ENCODE measurements around the gene IGSF6. TPM values are rescaled to one million over a fixed set of nuclear protein-coding genes. Genes with fewer than 3 reads are reported as not detected.

IGSF6 gene
- total RNA-seq, 1 experiment from 2014 or later, result 0.23 TPM

DNA sequence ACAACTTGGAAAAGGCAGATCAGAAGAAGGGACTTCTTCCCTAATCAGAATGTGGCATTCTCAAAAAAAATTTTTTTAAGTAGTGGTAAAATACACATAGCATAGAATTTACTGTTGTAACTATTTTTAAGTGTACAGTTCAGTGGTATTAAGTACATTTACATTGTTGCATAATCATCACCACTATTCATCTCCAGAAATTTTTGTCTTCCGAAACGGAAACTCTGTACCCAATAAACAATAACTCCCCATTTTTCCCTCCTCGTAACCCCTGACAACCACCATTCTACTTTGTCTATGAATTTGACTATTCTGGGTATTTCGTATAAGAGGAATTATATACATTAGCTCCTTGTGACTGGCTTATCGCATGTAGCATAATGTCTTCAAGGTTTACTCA, 34.1 kb downstream of the IGSF6 start:
- Histone ChIP-seq H3K9me3 (ENCODE audit: control insufficient read depth, insufficient read depth, low read depth, low read length) (no peaks in the 10 kb centered on the region), H3K36me3 (ENCODE audit: control insufficient read depth, insufficient read depth, low read length) (no peaks in the 10 kb centered on the region), H3K4me1 (ENCODE audit: control insufficient read depth, insufficient read depth, low read length) (no peaks in the 10 kb centered on the region), H3K27me3 (ENCODE audit: control insufficient read depth, insufficient read depth, low read length) (no peaks in the 10 kb centered on the region), H3K4me3 (ENCODE audit: low read depth in 2 of 2, low read length in 2 of 2) (no peak overlapping the region), H3K27ac (ENCODE audit: low read length) (no peak overlapping the region)
- CTCF ChIA-PET, result no interaction called here
- DNase-seq (ENCODE audit: low read depth, low spot score), result no peak
- intact Hi-C loops (cut with micrococcal nuclease; ENCODE audit: unreplicated experiment) (no loop called here), in situ Hi-C loops (cut with HindIII; ENCODE audit: low pct_unique_long_range_greater_than_20kb, low sequenced_read_pairs) (no loop called here)
- no TSS peak for BruUV-seq (replicated peaks)
- TF ChIP-seq, protein P1, sequence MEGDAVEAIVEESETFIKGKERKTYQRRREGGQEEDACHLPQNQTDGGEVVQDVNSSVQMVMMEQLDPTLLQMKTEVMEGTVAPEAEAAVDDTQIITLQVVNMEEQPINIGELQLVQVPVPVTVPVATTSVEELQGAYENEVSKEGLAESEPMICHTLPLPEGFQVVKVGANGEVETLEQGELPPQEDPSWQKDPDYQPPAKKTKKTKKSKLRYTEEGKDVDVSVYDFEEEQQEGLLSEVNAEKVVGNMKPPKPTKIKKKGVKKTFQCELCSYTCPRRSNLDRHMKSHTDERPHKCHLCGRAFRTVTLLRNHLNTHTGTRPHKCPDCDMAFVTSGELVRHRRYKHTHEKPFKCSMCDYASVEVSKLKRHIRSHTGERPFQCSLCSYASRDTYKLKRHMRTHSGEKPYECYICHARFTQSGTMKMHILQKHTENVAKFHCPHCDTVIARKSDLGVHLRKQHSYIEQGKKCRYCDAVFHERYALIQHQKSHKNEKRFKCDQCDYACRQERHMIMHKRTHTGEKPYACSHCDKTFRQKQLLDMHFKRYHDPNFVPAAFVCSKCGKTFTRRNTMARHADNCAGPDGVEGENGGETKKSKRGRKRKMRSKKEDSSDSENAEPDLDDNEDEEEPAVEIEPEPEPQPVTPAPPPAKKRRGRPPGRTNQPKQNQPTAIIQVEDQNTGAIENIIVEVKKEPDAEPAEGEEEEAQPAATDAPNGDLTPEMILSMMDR (IDR thresholded peaks at IDR 0.05), result no peak
- TF ChIP-seq TCF7L2 (IDR thresholded peaks at IDR 0.05; ENCODE audit: low read depth, low read length) (no peak), SIN3A (IDR thresholded peaks at IDR 0.05; ENCODE audit: borderline replicate concordance, insufficient read depth, low read depth, low read length) (no peak), POLR2AphosphoS5 (IDR thresholded peaks at IDR 0.05; ENCODE audit: low read depth, low read length) (no peak)
- TF ChIP-seq, protein P2, sequence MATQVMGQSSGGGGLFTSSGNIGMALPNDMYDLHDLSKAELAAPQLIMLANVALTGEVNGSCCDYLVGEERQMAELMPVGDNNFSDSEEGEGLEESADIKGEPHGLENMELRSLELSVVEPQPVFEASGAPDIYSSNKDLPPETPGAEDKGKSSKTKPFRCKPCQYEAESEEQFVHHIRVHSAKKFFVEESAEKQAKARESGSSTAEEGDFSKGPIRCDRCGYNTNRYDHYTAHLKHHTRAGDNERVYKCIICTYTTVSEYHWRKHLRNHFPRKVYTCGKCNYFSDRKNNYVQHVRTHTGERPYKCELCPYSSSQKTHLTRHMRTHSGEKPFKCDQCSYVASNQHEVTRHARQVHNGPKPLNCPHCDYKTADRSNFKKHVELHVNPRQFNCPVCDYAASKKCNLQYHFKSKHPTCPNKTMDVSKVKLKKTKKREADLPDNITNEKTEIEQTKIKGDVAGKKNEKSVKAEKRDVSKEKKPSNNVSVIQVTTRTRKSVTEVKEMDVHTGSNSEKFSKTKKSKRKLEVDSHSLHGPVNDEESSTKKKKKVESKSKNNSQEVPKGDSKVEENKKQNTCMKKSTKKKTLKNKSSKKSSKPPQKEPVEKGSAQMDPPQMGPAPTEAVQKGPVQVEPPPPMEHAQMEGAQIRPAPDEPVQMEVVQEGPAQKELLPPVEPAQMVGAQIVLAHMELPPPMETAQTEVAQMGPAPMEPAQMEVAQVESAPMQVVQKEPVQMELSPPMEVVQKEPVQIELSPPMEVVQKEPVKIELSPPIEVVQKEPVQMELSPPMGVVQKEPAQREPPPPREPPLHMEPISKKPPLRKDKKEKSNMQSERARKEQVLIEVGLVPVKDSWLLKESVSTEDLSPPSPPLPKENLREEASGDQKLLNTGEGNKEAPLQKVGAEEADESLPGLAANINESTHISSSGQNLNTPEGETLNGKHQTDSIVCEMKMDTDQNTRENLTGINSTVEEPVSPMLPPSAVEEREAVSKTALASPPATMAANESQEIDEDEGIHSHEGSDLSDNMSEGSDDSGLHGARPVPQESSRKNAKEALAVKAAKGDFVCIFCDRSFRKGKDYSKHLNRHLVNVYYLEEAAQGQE (IDR thresholded peaks at IDR 0.05; ENCODE audit: insufficient read depth in 1 of 2, low read depth in 2 of 2, low read length in 1 of 2), result no peak
- POLR2A ChIA-PET, result no interaction called here
- ATAC-seq, result no peak

DNA sequence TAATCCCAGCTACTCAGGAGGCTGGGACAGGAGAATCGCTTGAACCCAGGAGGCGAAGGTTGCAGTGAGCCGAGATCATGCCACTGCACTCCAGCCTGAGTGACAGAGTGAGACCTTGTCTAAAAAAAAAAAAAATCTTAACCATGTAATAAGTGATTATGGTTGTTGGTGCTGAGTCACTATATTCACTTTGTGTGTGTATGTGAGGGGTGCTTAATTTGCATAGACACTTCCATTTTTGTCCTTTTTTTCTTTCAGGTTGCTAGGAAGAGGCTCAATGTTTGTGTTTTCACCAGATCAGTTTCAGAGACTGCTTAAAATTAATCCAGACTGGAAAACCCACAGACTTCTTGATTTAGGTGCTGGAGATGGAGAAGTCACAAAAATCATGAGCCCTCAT, 34.8 kb downstream of the IGSF6 start:
- H3K27ac ChIP-seq (ENCODE audit: low read length), result no peak overlapping the region
- no peak for DNase-seq (ENCODE audit: low read depth, low spot score)
- no peaks in the 10 kb centered on the region for H3K27me3 ChIP-seq (ENCODE audit: control insufficient read depth, insufficient read depth, low read length)
- H3K9me3 ChIP-seq (ENCODE audit: control insufficient read depth, insufficient read depth, low read depth, low read length), result no peaks in the 10 kb centered on the region
- H3K4me3 ChIP-seq (ENCODE audit: low read depth in 2 of 2, low read length in 2 of 2), result no peak overlapping the region
- H3K4me1 ChIP-seq (ENCODE audit: control insufficient read depth, insufficient read depth, low read length), result no peaks in the 10 kb centered on the region
- POLR2A ChIA-PET, result no interaction called here
- TF ChIP-seq, protein P1 (IDR thresholded peaks at IDR 0.05), result no peak
- TF ChIP-seq, protein P2 (IDR thresholded peaks at IDR 0.05; ENCODE audit: insufficient read depth in 1 of 2, low read depth in 2 of 2, low read length in 1 of 2), result no peak
- no peak for TF ChIP-seq TCF7L2 (IDR thresholded peaks at IDR 0.05; ENCODE audit: low read depth, low read length)
- no peak for TF ChIP-seq SIN3A (IDR thresholded peaks at IDR 0.05; ENCODE audit: borderline replicate concordance, insufficient read depth, low read depth, low read length)
- no peak for TF ChIP-seq POLR2AphosphoS5 (IDR thresholded peaks at IDR 0.05; ENCODE audit: low read depth, low read length)
- CTCF ChIA-PET, result no interaction called here
- intact Hi-C loops (cut with micrococcal nuclease; ENCODE audit: unreplicated experiment) (no loop called here), in situ Hi-C loops (cut with HindIII; ENCODE audit: low pct_unique_long_range_greater_than_20kb, low sequenced_read_pairs) (no loop called here)
- no peaks in the 10 kb centered on the region for H3K36me3 ChIP-seq (ENCODE audit: control insufficient read depth, insufficient read depth, low read length)
- BruUV-seq (replicated peaks), result no TSS peak
- ATAC-seq, result no peak

All from Panc1 (cell line).